Gastroesophageal sphincter (tissue), 3 donors: ENCODE data around the gene CDADC1.

Experiments
- EP300 ChIP-seq: sonication (generic); formaldehyde crosslinking; IDR thresholded peaks from one replicate; pipeline ENCODE4 v1.6.1; 2017; ENCODE audit warnings: antibody characterized with exemption, mild to moderate bottlenecking
- POLR2AphosphoS5 ChIP-seq: sonication (generic); formaldehyde crosslinking; IDR thresholded peaks from one replicate; pipeline ENCODE4 v1.6.1; 2017; ENCODE audit warnings: antibody characterized with exemption
- TF ChIP-seq, protein P1 (sequence below), 4 experiments: fragments of 200-600 bp in 2 of 4; fragments of 450-650 bp in 2 of 4; sonication (generic) in 1 of 4; IDR thresholded peaks; one replicate each; pipeline ENCODE4 v1.5.1; 2017 to 2019; ENCODE audit warnings: antibody characterized with exemption in 4 of 4, mild to moderate bottlenecking in 2 of 4, moderate library complexity in 2 of 4

DNA sequence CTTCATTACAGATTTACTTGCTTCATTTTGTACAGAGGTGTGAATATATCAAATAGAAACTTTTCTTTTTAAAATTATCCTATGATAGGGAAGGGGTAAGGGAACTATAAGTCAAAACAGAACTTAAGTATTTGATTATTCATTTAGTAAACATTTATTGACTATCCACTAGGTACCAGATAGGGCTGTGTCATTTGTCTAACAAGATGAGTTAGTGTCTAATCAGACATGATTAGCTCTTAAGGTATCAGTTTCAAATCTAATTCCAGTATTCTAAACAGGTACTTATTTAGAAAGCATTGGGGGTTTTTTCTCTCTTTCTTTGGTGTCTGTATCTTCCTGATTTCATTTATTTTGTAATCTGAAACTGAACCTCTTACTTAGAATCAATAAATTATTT, 32.2 kb downstream of the CDADC1 start:
- TF ChIP-seq, protein P1, sequence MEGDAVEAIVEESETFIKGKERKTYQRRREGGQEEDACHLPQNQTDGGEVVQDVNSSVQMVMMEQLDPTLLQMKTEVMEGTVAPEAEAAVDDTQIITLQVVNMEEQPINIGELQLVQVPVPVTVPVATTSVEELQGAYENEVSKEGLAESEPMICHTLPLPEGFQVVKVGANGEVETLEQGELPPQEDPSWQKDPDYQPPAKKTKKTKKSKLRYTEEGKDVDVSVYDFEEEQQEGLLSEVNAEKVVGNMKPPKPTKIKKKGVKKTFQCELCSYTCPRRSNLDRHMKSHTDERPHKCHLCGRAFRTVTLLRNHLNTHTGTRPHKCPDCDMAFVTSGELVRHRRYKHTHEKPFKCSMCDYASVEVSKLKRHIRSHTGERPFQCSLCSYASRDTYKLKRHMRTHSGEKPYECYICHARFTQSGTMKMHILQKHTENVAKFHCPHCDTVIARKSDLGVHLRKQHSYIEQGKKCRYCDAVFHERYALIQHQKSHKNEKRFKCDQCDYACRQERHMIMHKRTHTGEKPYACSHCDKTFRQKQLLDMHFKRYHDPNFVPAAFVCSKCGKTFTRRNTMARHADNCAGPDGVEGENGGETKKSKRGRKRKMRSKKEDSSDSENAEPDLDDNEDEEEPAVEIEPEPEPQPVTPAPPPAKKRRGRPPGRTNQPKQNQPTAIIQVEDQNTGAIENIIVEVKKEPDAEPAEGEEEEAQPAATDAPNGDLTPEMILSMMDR (IDR thresholded peaks at IDR 0.05): no peak
- TF ChIP-seq POLR2AphosphoS5 (no peak), EP300 (no peak)
